Neural progenitor cell (in vitro differentiated cells): ENCODE measurements around the gene ANGPTL8. TPM values are rescaled to one million over a fixed set of nuclear protein-coding genes. Genes with fewer than 3 reads are reported as not detected.

Experiments used
- DNase-seq: peaks from one replicate; pipeline ENCODE4 v3.0.0-alpha.2; 2016; ENCODE audit warnings: low spot score
- H2AFZ ChIP-seq: fragments of 200-600 bp; sonication (generic); replicated peaks from 2 replicates; pipeline ENCODE4 v1.6.1; 2016; ENCODE audit warnings: antibody characterized with exemption
- H3F3A ChIP-seq: fragments of 200-600 bp; sonication (generic); 2 replicates; pipeline ENCODE4 v1.6.1; 2016; ENCODE audit warnings: antibody characterized with exemption, low read depth
- H3K27ac ChIP-seq: fragments of 200-600 bp; sonication (generic); 2 replicates; pipeline ENCODE4 v1.5.1; 2016; ENCODE audit warnings: mild to moderate bottlenecking
- H3K27me3 ChIP-seq: fragments of 200-600 bp; sonication (generic); 2 replicates; pipeline ENCODE4 v1.6.1; 2016; ENCODE audit warnings: mild to moderate bottlenecking, moderate library complexity
- H3K36me3 ChIP-seq: fragments of 200-600 bp; sonication (generic); 2 replicates; pipeline ENCODE4 v1.5.1; 2016
- H3K4me1 ChIP-seq: fragments of 200-600 bp; sonication (generic); 2 replicates; pipeline ENCODE4 v1.6.1; 2016; ENCODE audit warnings: mixed run types
- H3K4me2 ChIP-seq: fragments of 200-600 bp; sonication (generic); 2 replicates; pipeline ENCODE4 v1.6.1; 2016
- H3K4me3 ChIP-seq: fragments of 200-600 bp; sonication (generic); 2 replicates; pipeline ENCODE4 v1.5.1; 2016
- H3K79me2 ChIP-seq: fragments of 200-600 bp; sonication (generic); 2 replicates; pipeline ENCODE4 v1.6.1; 2016; ENCODE audit warnings: low read depth
- H3K9ac ChIP-seq: fragments of 200-600 bp; sonication (generic); 2 replicates; pipeline ENCODE4 v1.6.1; 2016
- H3K9me3 ChIP-seq: fragments of 200-600 bp; sonication (generic); 2 replicates; pipeline ENCODE4 v1.5.1; 2016; ENCODE audit warnings: low read depth
- H4K20me1 ChIP-seq: fragments of 200-600 bp; sonication (generic); 2 replicates; pipeline ENCODE4 v1.6.1; 2016; ENCODE audit warnings: low read depth
- H3K27ac Mint-ChIP-seq: 3 replicates; pipeline ENCODE4 v1.8.0; 2021; ENCODE audit warnings: mixed read lengths
- H3K27me3 Mint-ChIP-seq: 2 replicates; pipeline ENCODE4 v1.8.0; 2022; ENCODE audit warnings: low read depth, mild to moderate bottlenecking, inconsistent platforms, moderate library complexity, mixed read lengths; ENCODE audit not compliant: insufficient read depth
- H3K36me3 Mint-ChIP-seq: 3 replicates; pipeline ENCODE4 v1.8.0; 2021; ENCODE audit warnings: mixed read lengths
- H3K4me1 Mint-ChIP-seq: 3 replicates; pipeline ENCODE4 v1.8.0; 2021; ENCODE audit warnings: mixed read lengths
- H3K4me3 Mint-ChIP-seq: 3 replicates; pipeline ENCODE4 v1.8.0; 2021; ENCODE audit warnings: mild to moderate bottlenecking, moderate library complexity, mixed read lengths
- H3K9me3 Mint-ChIP-seq: 3 replicates; pipeline ENCODE4 v1.8.0; 2020; ENCODE audit warnings: mixed read lengths
- EZH2 ChIP-seq: fragments of 200-600 bp; sonication (generic); IDR thresholded peaks from 2 replicates; pipeline ENCODE4 v1.6.1; 2017; ENCODE audit warnings: antibody characterized with exemption, mild to moderate bottlenecking, moderate library complexity
- EZH2phosphoT487 ChIP-seq: fragments of 200-600 bp; sonication (generic); IDR thresholded peaks from 2 replicates; pipeline ENCODE4 v1.6.1; 2017; ENCODE audit warnings: antibody characterized with exemption
- total RNA-seq: library from RNA; depleted of rRNA; stranded (reverse); fragments of >200 nt; gene quantifications from 2 replicates; pipeline ENCODE4 v1.2.3, GENCODE V29; 2015; ENCODE audit warnings: low replicate concordance
- TF ChIP-seq, protein P1 (sequence below): fragments of 200-600 bp; sonication (generic); IDR thresholded peaks from 2 replicates; pipeline ENCODE4 v1.5.1; 2017; ENCODE audit warnings: antibody characterized with exemption, mild to moderate bottlenecking

The ANGPTL8 gene
- total RNA-seq, 1 donor from 2014 or later = not detected

GRCh38 chr19:11214387-11214786 is 25.0 kb upstream of the ANGPTL8 start:
- no peaks in the 10 kb centered on the region for H3F3A ChIP-seq

GRCh38 chr19:11221082-11221598 is 18.3 kb upstream of the ANGPTL8 start:
- Histone ChIP-seq H3K79me2 (no peaks in the 10 kb centered on the region), H3K4me3 (no peak overlapping the region), H3K4me1 (no peaks in the 10 kb centered on the region), H3K27ac (no peak overlapping the region), H3K9me3 (no peaks in the 10 kb centered on the region), H3K4me2 (no peak overlapping the region), H3F3A (no peaks in the 10 kb centered on the region), H4K20me1 (no peaks in the 10 kb centered on the region), H3K9ac (no peak overlapping the region), H2AFZ (no peak overlapping the region), H3K27me3 (no peaks in the 10 kb centered on the region), H3K36me3 (no peaks in the 10 kb centered on the region)
- TF ChIP-seq EZH2phosphoT487 (no peak), EZH2 (no peak)
- TF ChIP-seq, protein P1, sequence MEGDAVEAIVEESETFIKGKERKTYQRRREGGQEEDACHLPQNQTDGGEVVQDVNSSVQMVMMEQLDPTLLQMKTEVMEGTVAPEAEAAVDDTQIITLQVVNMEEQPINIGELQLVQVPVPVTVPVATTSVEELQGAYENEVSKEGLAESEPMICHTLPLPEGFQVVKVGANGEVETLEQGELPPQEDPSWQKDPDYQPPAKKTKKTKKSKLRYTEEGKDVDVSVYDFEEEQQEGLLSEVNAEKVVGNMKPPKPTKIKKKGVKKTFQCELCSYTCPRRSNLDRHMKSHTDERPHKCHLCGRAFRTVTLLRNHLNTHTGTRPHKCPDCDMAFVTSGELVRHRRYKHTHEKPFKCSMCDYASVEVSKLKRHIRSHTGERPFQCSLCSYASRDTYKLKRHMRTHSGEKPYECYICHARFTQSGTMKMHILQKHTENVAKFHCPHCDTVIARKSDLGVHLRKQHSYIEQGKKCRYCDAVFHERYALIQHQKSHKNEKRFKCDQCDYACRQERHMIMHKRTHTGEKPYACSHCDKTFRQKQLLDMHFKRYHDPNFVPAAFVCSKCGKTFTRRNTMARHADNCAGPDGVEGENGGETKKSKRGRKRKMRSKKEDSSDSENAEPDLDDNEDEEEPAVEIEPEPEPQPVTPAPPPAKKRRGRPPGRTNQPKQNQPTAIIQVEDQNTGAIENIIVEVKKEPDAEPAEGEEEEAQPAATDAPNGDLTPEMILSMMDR = no peak
- H3K4me1 Mint-ChIP-seq = no peaks in the 10 kb centered on the region
- no peaks in the 10 kb centered on the region for H3K27me3 Mint-ChIP-seq
- H3K36me3 Mint-ChIP-seq = peaks cover 24% of the 10 kb centered on the region
- no peak overlapping the region for H3K4me3 Mint-ChIP-seq
- H3K9me3 Mint-ChIP-seq = peaks cover 19% of the 10 kb centered on the region
- DNase-seq = no peak
- H3K27ac Mint-ChIP-seq = no peak overlapping the region

More at GRCh38 chr19:11214387-11214786, 25.0 kb upstream of the ANGPTL8 start:
- Histone ChIP-seq H3K9ac (no peak overlapping the region), H3K4me2 (no peak overlapping the region), H4K20me1 (no peaks in the 10 kb centered on the region), H2AFZ (no peak overlapping the region), H3K9me3 (no peaks in the 10 kb centered on the region), H3K36me3 (no peaks in the 10 kb centered on the region), H3K27me3 (no peaks in the 10 kb centered on the region), H3K27ac (no peak overlapping the region), H3K4me1 (no peaks in the 10 kb centered on the region), H3K79me2 (no peaks in the 10 kb centered on the region), H3K4me3 (no peak overlapping the region)
- Mint-ChIP-seq H3K36me3 (peaks cover 9% of the 10 kb centered on the region), H3K27ac (no peak overlapping the region), H3K9me3 (no peaks in the 10 kb centered on the region), H3K4me1 (no peaks in the 10 kb centered on the region), H3K4me3 (no peak overlapping the region), H3K27me3 (peaks cover 15% of the 10 kb centered on the region)
- TF ChIP-seq, protein P1 = no peak
- TF ChIP-seq EZH2 (no peak), EZH2phosphoT487 (no peak)
- DNase-seq = no peak

DNA sequence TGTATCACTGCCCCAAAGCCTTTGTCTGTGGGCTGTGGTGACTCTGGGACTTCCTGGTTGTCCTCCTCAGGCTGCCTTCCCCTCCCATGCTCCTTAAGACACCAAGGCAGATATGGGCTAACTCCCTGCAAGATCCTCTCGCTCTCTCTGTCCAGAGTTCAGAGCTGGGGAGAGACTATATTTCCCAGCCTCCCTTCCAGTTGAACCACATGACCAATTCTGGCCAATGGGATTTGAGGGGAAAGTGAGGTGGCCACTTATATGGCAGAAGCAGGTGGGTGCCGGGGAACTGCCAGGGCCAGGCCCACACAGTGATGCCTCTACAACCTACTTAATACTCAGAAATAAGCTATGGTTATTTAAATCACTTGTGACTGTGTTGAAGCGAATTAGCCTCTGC is 16.2 kb upstream of the ANGPTL8 start:
- Histone ChIP-seq H4K20me1 (no peaks in the 10 kb centered on the region), H3K9ac (no peak overlapping the region), H3K36me3 (no peaks in the 10 kb centered on the region), H3F3A (peaks cover 2% of the 10 kb centered on the region), H3K79me2 (no peaks in the 10 kb centered on the region), H3K9me3 (no peaks in the 10 kb centered on the region), H3K4me2 (no peak overlapping the region), H3K4me1 (no peaks in the 10 kb centered on the region), H2AFZ (no peak overlapping the region), H3K4me3 (no peak overlapping the region), H3K27me3 (no peaks in the 10 kb centered on the region), H3K27ac (no peak overlapping the region)
- Mint-ChIP-seq H3K4me3 (no peak overlapping the region), H3K27me3 (peaks cover 2% of the 10 kb centered on the region), H3K4me1 (no peaks in the 10 kb centered on the region), H3K9me3 (peaks cover 19% of the 10 kb centered on the region), H3K36me3 (peaks cover 25% of the 10 kb centered on the region), H3K27ac (no peak overlapping the region)
- no peak for DNase-seq
- TF ChIP-seq, protein P1 = no peak
- TF ChIP-seq EZH2phosphoT487 (no peak), EZH2 (no peak)
